SU-DHL-6 (cell line): Measurements from ENCODE around the gene TSPAN16.

Experiments used
- H2AFZ ChIP-seq: fragments of 200-600 bp; sonication (generic); 2 replicates; pipeline ENCODE4 v1.6.1; 2014; ENCODE audit warnings: low read depth, mild to moderate bottlenecking, moderate library complexity, mixed read lengths, antibody characterized with exemption, low read length; ENCODE audit not compliant: severe bottlenecking
- H3F3A ChIP-seq: fragments of 200-600 bp; shearing (Covaris generic); 2 replicates; pipeline ENCODE4 v1.6.0; 2016; ENCODE audit warnings: antibody characterized with exemption, mild to moderate bottlenecking; ENCODE audit not compliant: insufficient read depth
- H3K27ac ChIP-seq: fragments of 200-600 bp; sonication (generic); 2 replicates; pipeline ENCODE4 v1.5.1; 2016; ENCODE audit warnings: low read depth, mild to moderate bottlenecking, low read length, moderate library complexity, mixed read lengths
- H3K27me3 ChIP-seq: fragments of 200-600 bp; sonication (generic), shearing (Covaris generic); 2 replicates; pipeline ENCODE4 v1.6.0; 2014; ENCODE audit warnings: mild to moderate bottlenecking, low read length
- H3K36me3 ChIP-seq: fragments of 200-600 bp; sonication (generic); 2 replicates; pipeline ENCODE4 v1.6.1; 2014; ENCODE audit warnings: mild to moderate bottlenecking, low read length, mixed read lengths
- H3K4me2 ChIP-seq: fragments of 300-600, 200-600 bp; shearing (Covaris generic), sonication (generic); 2 replicates; pipeline ENCODE4 v1.6.0; 2014; ENCODE audit warnings: low read length, low read depth, mild to moderate bottlenecking; ENCODE audit not compliant: poor library complexity, severe bottlenecking
- H3K4me3 ChIP-seq: fragments of 200-600 bp; sonication (generic); 2 replicates; pipeline ENCODE4 v1.5.1; 2014; ENCODE audit warnings: antibody characterized with exemption, low read length, mild to moderate bottlenecking, mixed read lengths; ENCODE audit not compliant: insufficient read depth, poor library complexity, severe bottlenecking
- H3K79me2 ChIP-seq: fragments of 200-600 bp; sonication (generic); 2 replicates; pipeline ENCODE4 v1.6.1; 2014; ENCODE audit warnings: mild to moderate bottlenecking, low read length, moderate library complexity; ENCODE audit not compliant: insufficient read depth
- H3K9ac ChIP-seq: fragments of 200-600 bp; sonication (generic); 2 replicates; pipeline ENCODE4 v1.7.0; 2014; ENCODE audit warnings: mild to moderate bottlenecking, low read length
- H3K9me2 ChIP-seq: fragments of 200-600 bp; sonication (generic); replicated peaks from 2 replicates; pipeline ENCODE4 v1.6.1; 2014; ENCODE audit warnings: low read length; ENCODE audit not compliant: insufficient read depth
- H3K9me3 ChIP-seq: fragments of 200-600 bp; sonication (generic); 2 replicates; pipeline ENCODE4 v1.6.1; 2014; ENCODE audit warnings: low read length, mixed read lengths; ENCODE audit not compliant: insufficient read depth
- H4K20me1 ChIP-seq: fragments of 200-600 bp; sonication (generic); 2 replicates; pipeline ENCODE4 v1.6.1; 2014; ENCODE audit warnings: low read depth, mild to moderate bottlenecking, antibody characterized with exemption, low read length, moderate library complexity, mixed read lengths
- CTCF ChIP-seq: fragments of 200-600 bp; sonication (generic); IDR thresholded peaks from one replicate; pipeline ENCODE4 v1.5.1; 2017; ENCODE audit warnings: antibody characterized with exemption, mild to moderate bottlenecking, low read length, moderate library complexity; ENCODE audit not compliant: insufficient read depth, poor library complexity, severe bottlenecking
- EZH2phosphoT487 ChIP-seq: fragments of 200-600 bp; sonication (generic), shearing (Covaris generic); conservative IDR thresholded peaks from 2 replicates; pipeline ENCODE4 v1.6.1; 2018; ENCODE audit warnings: mild to moderate bottlenecking, antibody characterized with exemption, low read length, moderate library complexity, mixed read lengths

TSPAN16 gene

GRCh38 chr19:11256189-11256588 is 39.8 kb upstream of the TSPAN16 start:
- H3K27me3 ChIP-seq: no peaks in the 10 kb centered on the region
- no peaks in the 10 kb centered on the region for H3K36me3 ChIP-seq
- no peak overlapping the region for H3K4me2 ChIP-seq
- H3K4me3 ChIP-seq: no peak overlapping the region
- no peak for TF ChIP-seq CTCF
- TF ChIP-seq EZH2phosphoT487: no peak
- no peak overlapping the region for H3K27ac ChIP-seq
- no peak overlapping the region for H2AFZ ChIP-seq
- no peaks in the 10 kb centered on the region for H4K20me1 ChIP-seq
- H3F3A ChIP-seq: no peaks in the 10 kb centered on the region
- no peaks in the 10 kb centered on the region for H3K9me2 ChIP-seq
- H3K9ac ChIP-seq: no peak overlapping the region
- H3K9me3 ChIP-seq: no peaks in the 10 kb centered on the region
- H3K79me2 ChIP-seq: no peaks in the 10 kb centered on the region

GRCh38 chr19:11257846-11258380 is 38.0 kb upstream of the TSPAN16 start:
- H3K27me3 ChIP-seq: no peaks in the 10 kb centered on the region
- no peak overlapping the region for H3K4me3 ChIP-seq
- no peak overlapping the region for H2AFZ ChIP-seq
- no peaks in the 10 kb centered on the region for H3K9me3 ChIP-seq
- H3K9ac ChIP-seq: no peak overlapping the region
- H3K27ac ChIP-seq: no peak overlapping the region
- H4K20me1 ChIP-seq: no peaks in the 10 kb centered on the region
- H3K9me2 ChIP-seq: no peaks in the 10 kb centered on the region
- no peak for TF ChIP-seq EZH2phosphoT487
- no peak for TF ChIP-seq CTCF
- H3K79me2 ChIP-seq: no peaks in the 10 kb centered on the region
- no peaks in the 10 kb centered on the region for H3F3A ChIP-seq
- H3K4me2 ChIP-seq: no peak overlapping the region
- H3K36me3 ChIP-seq: no peaks in the 10 kb centered on the region

- Histone ChIP-seq H3K4me2 (no peak overlapping the region), H2AFZ (no peak overlapping the region), H3K9ac (no peak overlapping the region), H4K20me1 (no peaks in the 10 kb centered on the region), H3K9me2 (no peaks in the 10 kb centered on the region), H3K9me3 (no peaks in the 10 kb centered on the region), H3K27me3 (no peaks in the 10 kb centered on the region), H3K4me3 (no peak overlapping the region), H3K27ac (no peak overlapping the region), H3F3A (no peaks in the 10 kb centered on the region), H3K36me3 (no peaks in the 10 kb centered on the region), H3K79me2 (no peaks in the 10 kb centered on the region)
- TF ChIP-seq EZH2phosphoT487: no peak
- no peak for TF ChIP-seq CTCF
Observed at GRCh38 chr19:11260996-11261395, 35.0 kb upstream of the TSPAN16 start.
